Large intestine (tissue), 3 donors: Measurements from ENCODE around the gene CDC42BPB. TPM values are rescaled to one million over a fixed set of nuclear protein-coding genes. Genes with fewer than 3 reads are reported as not detected.

Experiments
- DNase-seq, 2 donors: peaks; one replicate each; pipeline versions ENCODE4 v3.0.0 to v3.0.0-alpha.2; 2013
- H3K27ac ChIP-seq: one replicate; pipeline ENCODE4 v1.5.1; 2013; ENCODE audit warnings: low read length
- H3K27me3 ChIP-seq: 2 replicates; pipeline ENCODE4 v1.6.1; 2013; ENCODE audit warnings: low read length; ENCODE audit not compliant: control insufficient read depth, insufficient read depth
- H3K36me3 ChIP-seq: 2 replicates; pipeline ENCODE4 v1.6.1; 2013; ENCODE audit warnings: low read length; ENCODE audit not compliant: control insufficient read depth, insufficient read depth
- H3K4me1 ChIP-seq: one replicate; pipeline ENCODE4 v1.6.1; 2013; ENCODE audit warnings: low read length; ENCODE audit not compliant: control insufficient read depth, insufficient read depth
- H3K4me3 ChIP-seq: one replicate; pipeline ENCODE4 v1.5.1; 2013; ENCODE audit warnings: low read length
- H3K9me3 ChIP-seq: one replicate; pipeline ENCODE4 v1.6.1; 2013; ENCODE audit warnings: mild to moderate bottlenecking, low read depth, low read length, moderate library complexity; ENCODE audit not compliant: control insufficient read depth
- WGBS: methylation state at CpG from one replicate; pipeline ENCODE4 v1.1.5; 2013; ENCODE audit warnings: low lambda C conversion rate; ENCODE audit not compliant: insufficient coverage; 5-methylcytosine and 5-hydroxymethylcytosine counted together
- polyA plus RNA-seq: library from polyadenylated mRNA; unstranded; fragments of 120-200 nt; gene quantifications from one replicate; pipeline ENCODE4 v1.2.1, GENCODE V29; 2013

The CDC42BPB gene
- polyA plus RNA-seq, 1 donor, result 72.5 TPM

DNA sequence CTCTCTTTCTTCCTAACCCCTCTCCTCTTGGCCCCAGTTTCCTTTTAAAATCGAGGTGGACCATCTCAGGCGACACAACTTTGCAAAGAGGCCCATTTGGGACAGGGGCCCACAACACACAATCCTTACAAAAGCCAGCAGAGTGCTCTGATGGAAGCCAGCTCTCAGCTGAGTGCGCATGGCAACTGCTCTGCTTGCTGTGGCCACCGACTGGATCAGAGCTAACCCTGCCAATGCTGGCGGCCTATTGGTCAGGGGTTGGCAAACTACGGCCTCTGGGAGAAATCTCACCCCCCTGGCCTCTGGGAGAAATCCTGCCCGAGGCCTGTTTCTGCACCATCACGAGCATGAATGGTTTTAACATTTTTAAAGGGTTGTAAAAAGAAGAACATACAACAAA is 79.9 kb downstream of the CDC42BPB start:
- H3K27me3 ChIP-seq, result no peaks in the 10 kb centered on the region
- no peak overlapping the region for H3K4me3 ChIP-seq
- DNase-seq, result no peak
- H3K9me3 ChIP-seq, result no peaks in the 10 kb centered on the region
- H3K27ac ChIP-seq, result no peak overlapping the region
- H3K4me1 ChIP-seq, result no peaks in the 10 kb centered on the region
- peaks cover 91% of the 10 kb centered on the region for H3K36me3 ChIP-seq
- WGBS, result no CpG with 5 or more reads among the region's 8 CpGs

DNA sequence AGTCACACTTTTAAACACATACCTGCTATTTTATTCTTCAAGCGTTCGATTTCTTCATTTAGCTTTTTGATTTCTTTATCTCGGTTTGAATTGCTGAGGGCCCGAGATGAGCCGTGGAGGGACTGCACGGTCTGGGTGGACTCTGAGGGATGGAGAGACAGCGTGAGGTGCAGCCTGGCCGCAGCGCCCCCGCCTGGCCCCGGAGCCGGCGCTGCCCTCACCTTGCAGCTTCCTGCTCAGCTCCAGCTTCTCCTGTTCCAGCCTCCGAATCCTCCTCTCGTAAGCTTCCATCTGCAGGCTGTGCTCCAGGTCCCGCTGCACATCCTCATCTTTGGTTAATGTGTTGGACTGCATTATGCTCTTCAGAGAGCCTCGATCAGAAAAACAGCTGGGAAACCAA is 81.7 kb downstream of the CDC42BPB start:
- Histone ChIP-seq H3K4me3 (no peak overlapping the region), H3K36me3 (peaks cover 90% of the 10 kb centered on the region), H3K27me3 (no peaks in the 10 kb centered on the region), H3K27ac (no peak overlapping the region), H3K9me3 (no peaks in the 10 kb centered on the region), H3K4me1 (no peaks in the 10 kb centered on the region)
- DNase-seq, result no peak
- WGBS, result 97% methylated on average over 4 of the region's 17 CpGs

DNA sequence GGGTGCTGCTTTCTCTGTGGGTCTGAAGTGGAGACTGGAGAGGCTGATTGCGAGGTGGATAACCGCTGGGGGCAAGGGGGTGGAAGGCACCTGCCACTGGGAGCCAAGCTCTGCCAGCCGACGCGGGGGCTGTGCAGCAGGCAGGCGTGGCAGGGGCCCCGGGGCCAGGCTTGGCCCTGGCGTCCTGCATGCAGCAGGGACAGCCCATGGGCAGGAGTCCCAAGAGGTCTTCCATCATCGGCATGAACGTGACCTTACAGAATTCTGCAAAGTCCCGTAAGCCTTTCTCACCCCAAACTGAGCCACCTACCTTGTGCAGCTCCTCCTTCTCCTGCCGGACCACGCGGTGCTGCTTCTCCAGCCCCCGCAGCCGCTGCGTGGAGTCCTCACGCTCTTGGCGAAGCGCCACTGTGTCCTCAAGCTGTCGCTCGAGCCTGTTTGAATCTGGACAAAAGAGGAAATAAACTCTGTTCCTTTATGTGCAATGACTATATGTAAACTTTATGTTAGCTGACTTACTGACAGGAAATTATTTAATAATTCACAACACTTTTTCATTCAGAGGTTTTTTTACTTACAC is 83.6 kb downstream of the CDC42BPB start:
- Histone ChIP-seq H3K9me3 (no peaks in the 10 kb centered on the region), H3K27me3 (no peaks in the 10 kb centered on the region), H3K36me3 (peaks cover 88% of the 10 kb centered on the region), H3K27ac (no peak overlapping the region), H3K4me3 (no peak overlapping the region), H3K4me1 (no peaks in the 10 kb centered on the region)
- WGBS, result 96% methylated on average over 5 of the region's 22 CpGs
- no peak for DNase-seq

- no peaks in the 10 kb centered on the region for H3K4me1 ChIP-seq
- H3K9me3 ChIP-seq, result no peaks in the 10 kb centered on the region
- 100% methylated on average over 4 of the region's 25 CpGs for WGBS
- no peak overlapping the region for H3K27ac ChIP-seq
- DNase-seq, result no peak
- H3K4me3 ChIP-seq, result no peak overlapping the region
- H3K36me3 ChIP-seq, result peaks cover 88% of the 10 kb centered on the region
- H3K27me3 ChIP-seq, result no peaks in the 10 kb centered on the region
Observed at GRCh38 chr14:102971836-102972606, 85.3 kb downstream of the CDC42BPB start.

GRCh38 chr14:102971314-102971713 is 86.0 kb downstream of the CDC42BPB start:
- H3K4me1 ChIP-seq, result no peaks in the 10 kb centered on the region
- H3K36me3 ChIP-seq, result peaks cover 89% of the 10 kb centered on the region
- DNase-seq, result no peak
- no peak overlapping the region for H3K27ac ChIP-seq
- peaks cover 3% of the 10 kb centered on the region for H3K9me3 ChIP-seq
- WGBS, result no CpG with 5 or more reads among the region's 9 CpGs
- no peak overlapping the region for H3K4me3 ChIP-seq
- no peaks in the 10 kb centered on the region for H3K27me3 ChIP-seq

GRCh38 chr14:102970496-102970895 is 86.9 kb downstream of the CDC42BPB start:
- WGBS, result no CpG with 5 or more reads among the region's 10 CpGs
- no peaks in the 10 kb centered on the region for H3K27me3 ChIP-seq
- DNase-seq, result no peak
- peaks cover 89% of the 10 kb centered on the region for H3K36me3 ChIP-seq
- H3K27ac ChIP-seq, result no peak overlapping the region
- H3K9me3 ChIP-seq, result peaks cover 3% of the 10 kb centered on the region
- no peak overlapping the region for H3K4me3 ChIP-seq
- no peaks in the 10 kb centered on the region for H3K4me1 ChIP-seq

DNA sequence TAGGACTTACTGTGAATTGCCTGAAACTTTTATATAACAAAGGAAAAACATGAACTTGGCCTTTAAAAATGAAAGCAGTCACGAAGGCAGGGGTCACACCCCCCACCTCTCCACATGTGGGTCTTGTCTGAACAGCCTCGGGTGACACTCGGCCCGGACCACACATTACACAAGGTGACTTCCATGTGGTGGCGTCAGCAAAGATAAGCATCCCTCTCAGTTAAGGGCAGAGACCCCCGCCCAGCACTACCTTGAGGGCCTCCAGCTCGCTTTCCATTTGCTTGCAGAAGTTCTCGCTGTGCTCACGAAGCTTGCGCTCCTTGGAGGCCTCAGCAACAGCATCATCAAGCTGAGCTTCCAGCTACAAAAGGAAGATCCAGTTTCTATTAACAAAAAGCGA is 87.4 kb downstream of the CDC42BPB start:
- no peak overlapping the region for H3K27ac ChIP-seq
- H3K27me3 ChIP-seq, result no peaks in the 10 kb centered on the region
- no peak for DNase-seq
- peaks cover 3% of the 10 kb centered on the region for H3K9me3 ChIP-seq
- H3K36me3 ChIP-seq, result peaks cover 89% of the 10 kb centered on the region
- WGBS, result 100% methylated on average over 1 of the region's 11 CpGs
- H3K4me3 ChIP-seq, result no peak overlapping the region
- H3K4me1 ChIP-seq, result no peaks in the 10 kb centered on the region

- H3K4me1 ChIP-seq, result no peaks in the 10 kb centered on the region
- no CpG with 5 or more reads among the region's 26 CpGs for WGBS
- DNase-seq, result no peak
- H3K9me3 ChIP-seq, result peaks cover 6% of the 10 kb centered on the region
- no peak overlapping the region for H3K27ac ChIP-seq
- no peak overlapping the region for H3K4me3 ChIP-seq
- peaks cover 88% of the 10 kb centered on the region for H3K36me3 ChIP-seq
- H3K27me3 ChIP-seq, result no peaks in the 10 kb centered on the region
Observed at GRCh38 chr14:102969060-102969791, 88.1 kb downstream of the CDC42BPB start.

GRCh38 chr14:102968306-102968705 is 89.0 kb downstream of the CDC42BPB start:
- H3K36me3 ChIP-seq, result peaks cover 88% of the 10 kb centered on the region
- 90% methylated on average over 5 of the region's 13 CpGs for WGBS
- no peak overlapping the region for H3K4me3 ChIP-seq
- H3K27me3 ChIP-seq, result no peaks in the 10 kb centered on the region
- H3K9me3 ChIP-seq, result peaks cover 6% of the 10 kb centered on the region
- DNase-seq, result no peak
- H3K4me1 ChIP-seq, result no peaks in the 10 kb centered on the region
- no peak overlapping the region for H3K27ac ChIP-seq

DNA sequence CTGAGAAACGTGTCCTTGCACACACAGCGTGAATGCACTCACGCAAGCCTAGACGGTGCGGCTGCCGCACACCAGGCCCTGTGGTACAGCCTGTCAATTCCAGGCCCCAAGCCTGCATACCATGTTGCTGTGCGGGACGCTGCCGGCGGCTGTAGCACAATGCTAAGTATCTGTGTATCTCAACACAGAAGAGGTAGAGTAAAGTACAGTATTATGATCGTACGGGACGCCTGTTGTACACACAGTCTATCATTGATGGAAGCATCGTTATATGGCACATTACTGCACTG is 89.9 kb downstream of the CDC42BPB start:
- Histone ChIP-seq H3K9me3 (peaks cover 6% of the 10 kb centered on the region), H3K27me3 (no peaks in the 10 kb centered on the region), H3K4me3 (no peak overlapping the region), H3K36me3 (peaks cover 88% of the 10 kb centered on the region), H3K4me1 (no peaks in the 10 kb centered on the region), H3K27ac (no peak overlapping the region)
- DNase-seq, result no peak
- no CpG with 5 or more reads among the region's 14 CpGs for WGBS
